Fibroblast of skin of scalp (primary cell): ENCODE data around the gene SLC44A1.

ENCODE experiments used
- DNase-seq: peaks from one replicate; pipeline ENCODE4 v3.0.0-alpha.2; 2013

Gene SLC44A1

DNA sequence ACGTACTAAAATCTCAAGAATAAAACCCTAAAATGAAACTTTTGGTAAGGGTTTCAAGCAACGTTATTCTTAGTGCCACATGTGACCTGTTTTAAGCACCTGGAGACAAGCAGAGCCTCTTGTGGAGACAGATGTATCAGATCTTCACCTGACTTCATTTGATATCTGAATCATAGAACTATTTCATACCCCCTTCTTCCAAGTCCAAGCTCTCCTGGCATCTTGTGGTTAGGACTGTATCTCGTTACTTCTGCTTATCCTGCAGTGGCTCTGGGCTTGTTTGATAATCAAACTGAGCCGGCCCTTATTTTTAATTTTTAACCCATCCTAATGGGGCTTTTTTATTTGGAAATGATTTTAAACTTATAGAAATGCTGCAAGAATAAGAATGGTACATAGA, 192.3 kb downstream of the SLC44A1 start:
- no peak for DNase-seq

DNA sequence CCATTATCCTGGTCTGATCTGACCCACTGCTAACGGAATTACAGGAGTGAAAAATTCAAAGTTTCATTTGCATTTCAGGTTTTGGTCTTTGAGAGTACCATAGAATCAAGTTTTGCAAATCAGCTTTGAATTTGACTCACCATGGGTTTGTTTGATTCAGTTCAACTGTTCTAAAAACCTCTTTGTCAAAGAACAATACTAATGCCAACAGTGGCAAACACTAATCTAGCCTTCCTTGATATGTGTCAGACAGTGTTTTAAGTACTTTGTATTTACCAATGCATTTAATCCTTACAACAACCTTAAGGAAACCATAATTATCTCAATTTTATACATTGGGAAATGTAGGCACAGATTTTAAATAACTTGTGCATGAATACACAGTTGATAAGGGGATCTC, 193.3 kb downstream of the SLC44A1 start:
- no peak for DNase-seq

DNA sequence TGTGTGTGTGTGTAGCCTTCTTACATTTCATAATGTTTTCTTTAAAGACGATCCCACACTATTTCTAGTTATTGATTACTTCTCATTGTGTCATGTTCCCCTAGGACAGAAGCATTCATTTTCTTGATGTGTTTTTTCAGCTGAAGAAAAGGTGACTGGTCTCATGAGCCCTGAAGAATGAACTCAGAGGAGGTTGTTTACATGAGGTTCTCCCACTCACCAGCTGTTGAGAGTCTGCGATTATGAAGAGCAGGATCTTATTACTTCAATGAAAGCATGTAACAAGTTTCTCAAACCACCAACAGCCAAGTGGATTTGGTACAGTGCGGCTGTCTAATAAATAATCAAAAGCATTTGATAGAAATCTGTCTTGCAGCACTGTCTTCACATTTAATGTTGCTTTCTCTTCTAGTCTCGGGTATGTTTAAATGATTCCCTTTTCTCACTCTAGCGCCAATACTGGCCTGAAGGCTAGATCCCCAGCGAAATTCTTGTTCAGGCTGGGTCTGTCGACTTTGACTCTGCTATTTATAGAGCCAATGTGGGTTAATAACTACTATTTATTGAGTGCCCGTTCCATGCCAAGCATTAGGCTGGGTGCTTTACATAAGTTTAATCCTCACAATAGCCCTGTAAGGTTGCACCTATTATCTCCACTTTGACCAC, 193.8 kb downstream of the SLC44A1 start:
- DNase-seq, result no peak

DNA sequence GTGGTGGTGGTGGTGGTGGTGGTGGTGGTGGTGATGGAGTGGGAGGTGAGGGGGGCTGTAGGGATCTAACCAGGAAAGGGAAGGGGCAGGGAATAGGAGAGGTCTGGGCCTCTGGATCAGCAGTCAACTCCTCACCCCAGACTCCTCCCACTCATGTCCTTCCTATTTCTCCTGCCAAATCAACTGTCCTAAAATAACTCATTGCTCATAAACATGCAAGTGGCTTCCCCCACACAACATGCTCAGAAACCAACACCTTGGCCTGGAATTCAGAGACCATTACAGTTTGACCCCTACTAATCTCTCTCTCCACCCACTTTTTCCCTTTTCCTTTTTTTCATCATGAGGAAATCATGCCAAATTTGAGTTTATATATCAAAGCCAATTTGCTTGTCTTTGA, 195.0 kb downstream of the SLC44A1 start:
- no peak for DNase-seq

DNA sequence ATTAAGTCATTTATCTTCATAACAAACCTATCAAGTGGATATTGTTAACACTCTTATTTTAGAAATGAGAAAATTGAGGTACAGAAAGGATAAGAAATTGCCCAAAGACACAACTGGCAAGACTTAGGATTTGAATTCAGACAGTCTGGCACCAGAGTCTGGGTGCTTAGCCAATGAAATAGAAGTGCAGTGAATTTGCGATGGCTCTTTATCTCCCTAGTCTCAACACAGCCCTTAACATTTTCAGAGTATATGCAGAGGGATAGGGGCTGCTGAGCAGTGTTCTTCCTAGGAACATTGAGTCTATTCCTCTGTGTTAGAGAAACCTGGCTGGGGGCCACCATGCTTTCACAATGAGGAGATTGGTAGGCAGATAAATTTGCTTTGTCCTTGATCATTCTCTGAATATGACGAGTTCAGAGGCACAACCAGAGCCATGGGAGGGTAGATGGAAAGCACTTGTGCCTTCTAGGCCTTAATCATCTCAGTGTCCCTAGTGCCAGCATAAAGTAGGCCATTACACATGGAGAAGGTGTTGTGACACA, 197.2 kb downstream of the SLC44A1 start:
- no peak for DNase-seq

DNA sequence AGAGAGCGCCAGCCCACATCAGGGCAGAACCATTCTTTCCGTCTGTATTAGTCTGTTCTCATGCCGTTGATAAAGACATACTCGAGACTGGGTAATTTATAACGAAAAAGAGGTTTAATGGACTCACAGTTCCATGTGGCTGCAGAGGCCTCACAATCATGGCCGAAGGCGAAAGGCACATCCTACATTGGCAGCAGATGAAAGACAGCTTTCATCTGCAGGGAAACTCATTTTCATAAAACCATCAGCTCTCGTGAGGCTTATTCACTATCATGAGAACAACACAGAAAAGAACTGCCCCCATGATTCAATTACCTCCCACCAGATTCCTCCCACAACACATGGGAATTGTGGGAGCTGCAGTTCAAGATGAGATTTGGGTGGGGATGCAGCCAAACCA, 198.7 kb downstream of the SLC44A1 start:
- no peak for DNase-seq

DNA sequence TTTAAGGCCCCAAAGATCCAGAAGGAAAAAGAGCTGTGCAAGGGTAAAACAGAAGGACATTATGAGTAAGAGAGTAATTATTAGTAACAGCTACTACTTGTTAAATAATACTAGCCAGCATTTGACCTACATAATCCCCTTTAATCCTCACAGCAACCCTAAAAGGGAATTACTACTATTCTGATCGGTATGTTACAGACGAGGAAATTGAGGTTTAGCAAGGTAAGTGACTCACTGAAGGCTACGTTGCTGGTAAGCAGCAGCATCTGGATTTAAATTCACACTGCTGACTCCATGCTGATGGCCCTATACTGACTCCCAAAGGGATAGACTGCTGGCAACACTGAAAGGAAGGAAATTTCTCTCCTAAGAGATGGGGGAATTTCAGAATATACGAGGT, 199.7 kb downstream of the SLC44A1 start:
- DNase-seq, result peak; percentile 35

DNA sequence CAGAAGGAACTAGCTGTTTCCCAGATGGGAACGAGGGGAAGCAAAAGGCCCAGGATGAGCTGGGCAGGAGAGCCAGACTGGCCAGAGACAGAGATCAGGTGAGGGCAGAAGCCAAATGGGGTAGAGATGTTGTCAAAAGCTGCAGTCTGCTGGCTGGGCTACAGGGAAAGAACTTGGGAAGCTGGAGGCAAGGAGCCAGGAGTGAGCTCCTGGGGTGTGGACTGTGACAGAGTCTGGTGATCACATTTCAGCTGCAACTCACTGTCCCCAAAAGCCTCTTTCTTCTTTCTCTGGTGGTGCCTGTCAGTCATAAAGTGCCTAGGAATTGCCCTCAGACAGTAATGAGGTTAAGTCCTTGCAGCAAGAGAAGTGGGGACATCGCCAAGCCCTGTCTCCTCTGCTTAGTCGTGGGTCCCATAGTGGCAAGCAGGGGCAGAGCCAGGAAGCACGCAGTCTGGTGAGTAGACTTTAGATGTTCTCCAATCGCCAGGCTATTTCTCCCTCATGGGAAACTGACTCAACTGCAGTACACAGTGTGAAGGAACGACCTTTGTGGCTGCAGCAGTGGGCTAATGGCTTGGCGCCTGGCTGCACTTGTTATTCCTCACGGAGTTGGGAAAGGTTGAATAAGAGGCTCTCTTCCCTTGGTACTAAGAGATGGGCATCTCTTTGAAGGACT, 200.9 kb downstream of the SLC44A1 start:
- no peak for DNase-seq

DNA sequence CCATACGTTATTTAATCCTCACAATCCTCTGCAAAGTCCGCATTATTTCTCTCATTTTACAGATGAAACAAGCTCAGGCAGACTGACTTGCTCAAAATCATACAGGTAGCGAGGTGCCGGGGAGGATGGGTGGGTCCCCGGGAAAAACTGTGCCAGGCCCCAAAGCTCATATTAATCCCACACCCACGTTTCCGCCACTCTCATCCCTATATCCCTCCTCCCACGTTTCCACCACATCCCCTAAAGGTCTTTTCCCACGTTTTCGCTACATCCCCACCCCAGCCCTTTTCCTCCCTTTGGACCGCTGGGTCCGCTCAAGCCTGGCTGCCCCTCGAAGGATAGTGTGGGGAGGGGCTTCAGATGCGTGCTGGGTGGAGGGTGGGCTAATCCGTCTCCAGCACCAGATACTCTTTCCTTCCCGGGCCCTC, 202.9 kb downstream of the SLC44A1 start:
- DNase-seq, result no peak

DNA sequence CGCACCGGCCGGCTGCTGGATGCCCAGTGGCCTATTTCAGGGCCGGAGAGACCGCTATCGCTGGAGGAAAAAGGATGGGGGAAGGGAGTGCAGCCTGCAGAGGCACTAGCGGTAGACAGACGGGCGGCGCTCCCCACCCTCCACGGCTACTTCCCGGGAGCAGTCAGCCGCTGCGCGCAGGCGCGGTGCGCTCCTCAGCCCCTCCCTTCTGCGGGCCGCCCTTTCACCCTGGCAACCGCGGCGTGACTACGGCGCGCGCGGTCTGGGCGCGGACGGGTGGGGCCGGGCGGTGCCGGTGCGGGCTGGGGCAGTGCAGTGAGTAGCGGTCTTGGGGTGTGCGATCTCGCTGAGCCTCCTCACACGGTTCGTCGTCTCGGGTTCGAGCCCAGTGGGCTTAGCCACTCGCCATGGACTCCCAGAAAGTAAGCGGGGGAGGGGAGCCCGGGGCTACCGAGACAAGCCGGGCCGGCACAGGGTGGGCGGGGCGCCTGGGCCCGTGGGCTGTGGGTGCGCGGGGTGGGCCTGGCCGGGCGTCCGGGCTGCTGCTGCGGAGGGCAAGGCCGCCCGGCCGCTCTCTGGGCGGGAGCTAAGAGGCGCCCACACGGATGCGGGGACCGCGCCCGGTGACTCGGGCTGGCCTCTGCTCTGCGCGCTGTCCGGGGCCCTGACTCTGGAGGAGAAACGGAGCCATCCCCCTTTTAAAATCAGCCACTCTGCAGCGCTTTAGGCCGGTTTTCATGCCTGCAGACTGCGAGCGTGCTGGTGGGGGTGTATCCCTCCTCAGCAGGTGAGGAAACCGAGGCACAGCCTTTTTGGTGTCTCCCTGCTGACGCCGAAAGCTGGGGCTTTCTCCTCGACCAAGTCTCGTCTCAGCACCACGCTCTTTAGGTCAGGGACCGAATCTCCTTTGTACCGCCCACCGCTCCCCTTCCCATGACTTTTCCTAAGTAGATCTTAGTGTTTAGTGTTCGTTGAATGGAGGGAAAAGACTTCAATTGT, 203.7 kb downstream of the SLC44A1 start, which contains the start of gene FSD1L:
FSD1L (plus strand) TSS at position 221 of the 999 bp plus-strand sequence; CDS start at position 408, 187 bp downstream.
- peak; percentile 92 for DNase-seq

DNA sequence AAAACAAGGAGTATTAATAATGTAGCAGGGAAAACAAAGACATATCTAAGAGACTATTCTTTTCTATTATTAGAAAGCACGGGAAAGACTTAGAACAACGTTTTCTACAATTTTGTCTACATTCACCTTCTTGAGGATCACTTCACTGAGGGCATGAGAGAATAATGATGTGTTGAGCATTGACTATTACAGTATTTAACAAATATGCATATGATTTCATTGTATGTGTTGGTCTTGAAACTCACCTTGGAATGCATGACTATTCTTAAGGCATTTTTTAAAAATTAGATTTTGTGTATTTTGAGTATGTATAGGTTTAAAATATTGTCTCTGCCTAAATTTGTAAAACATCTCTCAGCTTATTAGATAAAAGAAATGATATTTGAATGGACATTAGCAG, 204.6 kb downstream of the SLC44A1 start:
- DNase-seq, result peak; percentile 29

DNA sequence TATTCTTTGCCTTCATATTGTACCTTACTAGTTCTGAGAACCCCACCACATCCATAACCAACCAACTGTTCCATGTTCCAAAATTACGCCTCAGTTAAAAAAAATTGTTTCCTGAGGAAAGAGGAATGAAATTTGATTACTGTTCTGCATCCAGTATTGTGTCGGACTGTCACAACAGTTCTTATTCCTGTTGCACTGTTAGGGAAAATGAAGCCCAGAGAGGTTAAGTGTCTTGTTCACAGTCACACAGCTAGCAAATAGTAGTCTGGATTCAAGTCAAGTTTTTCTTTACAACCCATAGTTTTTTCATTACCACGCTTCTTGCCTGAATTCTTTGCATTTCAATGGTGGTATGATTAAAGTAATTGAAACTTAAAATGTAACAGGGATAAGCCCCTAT, 207.7 kb downstream of the SLC44A1 start:
- DNase-seq, result peak; percentile 31

DNA sequence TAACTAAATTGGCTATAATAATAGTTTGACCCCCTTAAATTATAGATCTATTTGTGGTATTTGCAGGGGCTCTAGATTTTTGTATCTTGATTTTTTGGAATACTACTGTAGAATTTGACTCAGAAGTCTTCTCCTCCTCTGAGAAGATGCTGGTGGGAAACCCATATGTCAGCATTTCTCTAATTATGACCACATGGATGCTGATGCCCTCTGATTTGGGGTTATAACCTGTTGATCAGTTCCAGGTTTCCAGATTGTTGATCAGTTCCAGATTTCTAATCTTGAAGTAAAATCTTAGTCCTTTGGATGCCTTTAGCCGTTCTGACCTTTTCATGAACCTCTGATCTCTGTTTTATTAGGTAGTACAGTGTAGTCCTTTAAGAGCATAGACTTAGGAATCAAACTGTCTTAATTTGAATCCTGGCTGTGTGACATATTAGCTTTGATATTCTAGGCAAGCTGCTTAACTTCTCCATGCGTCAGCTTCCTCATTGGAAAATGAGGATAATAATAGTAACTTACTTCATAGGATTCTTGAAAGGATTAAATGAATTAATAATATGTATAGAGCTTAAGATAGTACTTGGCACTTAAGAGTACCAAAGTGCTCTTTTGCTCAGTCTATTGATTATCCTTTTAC, 211.5 kb downstream of the SLC44A1 start:
- DNase-seq, result no peak

DNA sequence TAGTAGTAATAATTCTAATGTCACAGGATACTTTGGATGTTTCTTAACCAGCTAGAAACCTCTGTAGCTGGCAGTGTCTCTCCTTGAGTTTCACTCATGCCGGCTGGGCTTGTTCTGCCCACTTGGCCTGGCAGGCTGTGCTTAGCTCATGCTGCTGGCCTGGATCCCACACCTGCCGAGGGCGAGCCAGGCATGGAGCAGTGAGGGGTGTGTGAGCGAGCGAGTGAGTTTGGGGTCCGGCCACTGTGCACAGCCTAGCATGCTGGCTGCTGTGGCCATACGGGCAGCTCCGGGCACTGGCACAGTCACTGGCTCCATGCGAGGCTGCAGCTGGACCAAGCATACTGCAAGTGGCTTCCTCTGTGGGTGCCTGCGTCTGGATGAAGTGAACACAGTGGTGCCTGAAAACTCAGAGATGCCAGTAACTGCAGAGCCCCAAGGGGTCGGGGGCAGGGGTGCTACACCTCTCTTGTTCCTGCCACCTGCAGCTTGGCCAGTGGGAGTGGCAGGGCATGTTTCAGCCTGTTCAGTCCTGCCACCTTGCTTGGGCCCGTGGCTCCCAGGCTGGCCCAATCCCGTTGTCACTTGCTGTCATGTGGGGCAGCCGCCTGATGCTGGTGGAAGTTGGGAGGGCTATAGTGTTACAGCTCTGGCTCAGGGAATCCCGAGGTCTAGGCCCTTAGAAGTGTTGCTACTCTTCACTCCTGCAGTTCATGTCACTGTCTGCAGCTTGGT, 213.3 kb downstream of the SLC44A1 start:
- DNase-seq, result no peak

DNA sequence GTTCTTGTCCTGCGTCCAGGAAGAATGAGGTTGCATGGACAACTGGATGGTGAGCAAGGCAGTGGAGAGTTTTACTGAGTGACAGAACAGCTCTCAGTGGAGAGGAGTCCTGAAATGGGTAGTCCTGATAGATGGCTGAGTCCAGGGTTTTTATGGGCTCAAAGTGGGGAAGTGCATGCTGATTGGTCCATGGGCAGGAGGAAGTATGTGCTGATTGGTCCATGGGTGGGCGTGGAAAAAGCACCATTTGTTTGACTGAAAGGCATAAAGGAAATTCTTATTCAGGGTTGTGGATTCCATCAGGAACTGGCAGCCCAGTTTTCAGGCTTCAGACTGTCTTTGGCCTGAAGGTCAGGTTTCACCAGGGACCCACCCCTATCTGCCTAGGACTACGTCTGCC, 214.0 kb downstream of the SLC44A1 start:
- no peak for DNase-seq

DNA sequence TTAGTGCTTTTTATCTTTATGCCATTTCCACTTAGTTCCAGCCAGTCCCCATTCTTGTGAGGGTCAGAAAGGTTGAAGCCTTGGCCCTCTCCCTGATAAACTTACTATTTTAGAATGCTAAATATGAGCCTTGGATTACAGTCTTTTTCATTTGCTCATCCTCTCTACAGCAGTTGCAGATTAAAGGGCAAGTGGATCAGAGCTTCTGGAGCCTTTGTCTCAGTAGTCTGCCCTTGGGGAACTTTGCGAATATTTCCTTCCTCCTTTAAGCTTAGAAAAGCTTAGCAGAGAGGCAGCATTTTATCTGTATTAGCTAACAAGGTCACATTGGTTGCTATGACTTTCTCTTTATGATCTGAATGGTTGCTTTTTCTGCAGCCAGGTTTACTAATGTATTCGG, 214.9 kb downstream of the SLC44A1 start:
- DNase-seq, result no peak

DNA sequence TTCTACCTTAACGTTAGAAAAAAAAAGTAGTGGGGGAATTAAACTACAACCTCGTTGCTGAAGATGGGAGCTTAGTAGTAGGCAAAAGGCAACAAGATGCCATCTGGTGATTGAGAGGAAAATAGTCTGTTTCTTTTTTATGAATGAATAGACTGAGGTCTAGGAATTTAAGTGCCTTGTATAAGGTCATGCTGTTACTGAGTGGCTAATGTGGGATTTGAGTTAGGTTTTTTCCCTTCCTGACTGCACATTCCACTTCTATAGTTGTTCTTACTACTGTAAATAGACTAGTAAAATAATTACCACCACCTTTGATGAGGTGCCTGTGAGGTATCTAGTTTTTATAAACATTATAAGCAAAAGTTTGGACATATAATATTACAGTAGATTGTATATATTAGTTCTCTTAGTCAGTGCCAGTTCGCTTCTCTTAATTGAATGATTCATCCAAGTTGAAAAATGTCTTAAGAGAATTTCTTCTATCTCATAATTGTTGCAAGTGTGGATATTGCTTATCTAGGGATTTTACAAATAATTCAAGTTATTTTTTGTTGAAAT, 222.5 kb downstream of the SLC44A1 start:
- no peak for DNase-seq

DNA sequence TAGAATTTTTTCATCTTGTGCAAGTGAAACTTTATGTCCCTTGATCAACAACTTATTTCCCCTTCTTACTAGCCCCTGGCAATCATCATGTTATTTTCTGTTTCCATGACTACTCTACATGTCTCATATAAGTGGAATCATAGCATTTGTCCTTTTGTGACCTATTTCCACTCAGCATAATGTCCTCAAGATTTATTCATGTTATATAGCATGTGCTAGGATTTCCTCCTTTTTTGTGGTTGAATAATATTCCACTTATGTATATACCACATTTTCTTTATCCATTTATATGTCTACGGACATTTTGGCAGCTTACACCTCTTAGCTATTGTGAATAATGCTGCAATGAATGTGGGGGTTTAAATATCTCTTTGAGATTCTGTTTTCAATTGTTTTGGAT, 224.4 kb downstream of the SLC44A1 start:
- DNase-seq, result no peak

DNA sequence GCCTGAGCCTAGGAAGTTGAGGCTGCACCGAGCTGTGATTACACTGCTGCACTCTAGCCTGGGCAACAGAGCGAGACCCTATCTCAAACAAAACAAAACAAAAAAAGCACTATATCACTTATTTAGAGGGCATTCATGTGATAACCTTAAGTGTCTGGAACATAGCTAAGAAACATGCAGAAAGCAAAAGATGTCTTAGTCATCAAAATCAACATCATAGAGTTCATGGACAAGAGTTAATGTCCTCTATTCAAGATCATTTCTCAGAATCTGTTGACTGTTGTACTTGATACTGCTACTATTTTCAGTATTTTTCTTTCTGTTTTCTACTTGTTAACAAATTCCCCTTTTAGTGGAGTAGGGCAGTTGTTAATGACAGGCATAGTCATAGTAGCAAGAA, 228.8 kb downstream of the SLC44A1 start:
- DNase-seq, result no peak

DNA sequence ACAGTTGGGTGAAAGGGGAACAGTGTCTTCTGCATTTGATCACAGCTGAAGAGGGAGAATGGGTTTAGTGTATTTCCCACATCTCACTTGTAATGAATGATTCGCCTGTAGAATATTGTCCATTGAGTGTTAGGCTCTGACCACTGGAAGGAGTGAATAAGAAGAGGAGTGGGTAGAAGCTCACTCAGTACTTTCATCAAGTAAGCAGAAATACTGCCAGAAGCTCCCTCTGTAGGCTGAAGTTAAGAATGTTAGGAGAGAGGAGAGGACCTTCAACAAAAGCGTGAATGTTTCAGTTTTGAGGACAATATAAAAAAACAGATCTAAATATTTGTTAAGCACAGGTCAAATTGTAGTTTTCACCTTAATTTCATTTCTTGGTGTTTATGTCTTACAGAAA, 230.9 kb downstream of the SLC44A1 start:
- peak; percentile 61 for DNase-seq

DNA sequence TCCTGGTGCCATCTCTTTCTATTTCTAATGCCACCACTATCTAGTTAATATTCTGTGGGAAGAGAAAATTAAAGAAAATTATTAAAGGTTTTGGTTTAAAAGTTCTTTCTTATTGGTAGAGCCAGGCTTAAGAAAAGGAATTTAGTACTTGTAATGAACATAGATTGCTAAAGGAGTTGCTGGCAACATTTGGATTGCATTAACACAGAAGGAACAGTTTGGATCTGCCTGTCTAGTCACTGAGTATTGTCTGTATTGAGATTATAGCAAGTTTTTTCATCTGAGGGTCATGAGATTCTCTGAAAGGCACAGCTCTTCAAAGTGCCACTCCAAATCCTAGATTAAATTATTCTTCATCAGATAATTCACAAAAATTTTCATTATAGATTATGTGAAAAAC, 235.4 kb downstream of the SLC44A1 start:
- DNase-seq, result no peak
